ENCODE measurements around the gene CILP.
A peak's percentile ranks its signal among the peaks of the same experiment; 100 is the strongest.
"Not testable (repeated sequence)": the region's sequence is repeated elsewhere in the genome, so short reads cannot be mapped to it uniquely, and the experiment has no call there.

CILP gene

GRCh38 chr15:65210770-65211481, at the start of gene CILP:
Gene CILP, minus strand, starts transcription at chr15:65211473. Its CDS starts 1,718 bp downstream, at chr15:65209755.
- DNase-seq (ENCODE audit: low read depth), result no peak

- DNase-seq (ENCODE audit: low read depth), result no peak
Observed at GRCh38 chr15:65260968-65261367, 49.7 kb upstream of the CILP start.

DNA sequence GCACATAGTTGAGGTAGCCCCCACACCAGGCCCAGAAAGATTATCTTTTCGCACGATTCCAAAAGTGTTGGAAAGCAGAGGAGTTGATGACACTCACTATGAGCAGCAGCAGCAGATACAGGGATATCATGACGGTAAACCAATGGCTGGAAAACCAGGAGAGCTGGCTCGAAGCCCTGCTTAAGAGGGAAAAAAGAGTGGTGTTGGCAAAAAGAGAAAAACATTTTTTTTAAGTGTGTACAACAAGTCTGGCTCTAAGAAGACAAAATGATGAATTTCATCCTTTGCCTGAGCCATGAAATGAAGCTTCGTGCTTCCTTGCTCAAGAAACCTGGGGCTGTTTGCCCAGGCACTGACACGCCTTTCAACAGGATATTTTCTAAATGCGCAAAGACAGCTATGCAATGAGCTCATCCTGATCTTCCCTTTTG, 48.1 kb upstream of the CILP start:
- DNase-seq (ENCODE audit: low read depth), result no peak

GRCh38 chr15:65258375-65259262, 47.3 kb upstream of the CILP start:
- no peak for DNase-seq (ENCODE audit: low read depth)

- no peak for DNase-seq (ENCODE audit: low read depth)
Observed at GRCh38 chr15:65255486-65256140, 44.3 kb upstream of the CILP start.

GRCh38 chr15:65254758-65255157, 43.5 kb upstream of the CILP start:
- DNase-seq (ENCODE audit: low read depth), result no peak

GRCh38 chr15:65254356-65254755, 43.1 kb upstream of the CILP start:
- no peak for DNase-seq (ENCODE audit: low read depth)

GRCh38 chr15:65249641-65250040, 38.4 kb upstream of the CILP start:
- no peak for DNase-seq (ENCODE audit: low read depth)

DNA sequence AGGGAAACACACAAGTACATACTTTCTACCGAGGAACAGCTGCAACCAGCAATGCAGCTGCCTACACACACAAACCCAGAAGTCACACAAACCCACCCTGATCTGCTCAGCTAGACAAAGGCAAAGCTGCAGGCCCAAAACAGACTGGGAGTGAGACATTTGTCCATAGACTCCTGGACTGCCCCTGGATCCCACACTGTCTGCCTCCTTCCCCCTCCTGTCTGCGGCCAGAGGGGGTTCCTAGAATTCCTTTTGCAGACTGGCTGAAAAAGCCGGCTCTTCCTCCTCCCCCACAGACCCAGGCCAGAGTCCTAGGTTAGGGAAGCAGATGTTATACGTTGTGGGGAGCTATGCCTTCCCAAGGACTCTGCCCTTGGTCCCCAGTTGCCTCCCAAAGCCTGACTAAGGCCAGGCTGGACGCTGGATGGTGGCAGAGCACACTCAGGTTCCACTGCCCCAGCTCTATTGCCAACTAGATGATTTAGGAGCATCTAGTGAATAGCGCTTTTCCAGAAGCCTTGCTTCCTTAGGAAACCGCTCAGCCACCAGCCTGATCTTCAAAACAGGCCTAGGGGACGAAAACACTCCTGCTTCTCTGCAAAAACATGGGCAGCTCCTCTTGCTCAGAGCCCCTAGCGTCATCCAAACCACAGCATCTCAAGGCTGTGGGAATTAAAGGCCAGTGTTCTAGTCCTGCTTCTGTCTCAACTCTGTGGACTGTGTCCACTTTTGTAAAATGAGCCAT, 37.4 kb upstream of the CILP start:
- DNase-seq (ENCODE audit: low read depth), result no peak

DNA sequence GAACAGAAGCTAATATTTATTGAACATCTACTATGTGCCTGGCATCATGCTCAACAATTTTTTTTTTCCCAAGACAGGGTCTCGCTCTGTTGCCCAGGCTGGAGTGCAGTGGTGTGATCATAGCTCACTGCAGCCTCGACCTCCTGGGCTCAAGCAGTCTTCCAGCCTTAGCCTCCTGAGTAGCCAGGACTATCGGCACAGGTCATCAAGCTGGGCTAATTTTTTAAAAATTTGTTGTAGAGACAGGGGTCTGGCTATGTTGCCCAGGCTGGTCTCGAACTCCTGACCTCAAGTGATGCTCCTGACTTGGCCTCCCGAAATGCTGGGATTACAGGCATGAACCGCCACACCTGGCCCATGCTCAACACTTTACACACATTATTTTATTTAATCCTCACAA, 35.7 kb upstream of the CILP start:
- DNase-seq (ENCODE audit: low read depth), result no peak

DNA sequence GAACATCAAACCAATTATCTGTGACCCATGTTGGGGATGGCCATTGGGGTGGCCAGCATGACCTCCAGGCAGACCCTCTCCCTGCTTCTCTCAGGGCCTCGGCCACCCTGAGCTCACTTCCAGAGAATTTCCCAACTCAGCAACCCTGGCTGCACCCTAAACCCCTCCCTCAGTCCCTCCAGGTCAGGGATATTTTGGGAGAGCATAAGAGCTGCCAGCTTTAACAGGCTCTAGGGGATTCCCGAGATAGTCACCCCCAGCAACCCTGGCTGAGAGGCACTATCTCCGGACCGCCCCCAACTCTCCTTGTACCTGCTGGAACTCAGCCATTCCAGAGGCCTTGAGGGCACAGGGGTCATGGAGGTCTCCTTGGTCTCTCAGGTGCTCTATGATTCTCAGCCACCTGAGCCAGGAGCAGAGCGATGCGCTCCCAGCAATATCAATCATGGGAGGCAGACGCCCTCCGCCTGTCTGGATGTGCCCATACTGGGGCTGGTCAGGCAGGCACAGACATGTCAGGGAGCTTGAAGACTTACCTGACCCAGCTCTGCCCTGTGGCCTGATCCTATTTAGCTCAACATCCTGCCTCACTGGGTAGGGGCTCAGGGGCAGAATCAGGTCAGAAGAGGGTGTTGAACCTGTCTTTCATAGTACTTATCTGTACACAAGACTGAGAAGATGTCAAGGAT, 34.9 kb upstream of the CILP start:
- no peak for DNase-seq (ENCODE audit: low read depth)

DNA sequence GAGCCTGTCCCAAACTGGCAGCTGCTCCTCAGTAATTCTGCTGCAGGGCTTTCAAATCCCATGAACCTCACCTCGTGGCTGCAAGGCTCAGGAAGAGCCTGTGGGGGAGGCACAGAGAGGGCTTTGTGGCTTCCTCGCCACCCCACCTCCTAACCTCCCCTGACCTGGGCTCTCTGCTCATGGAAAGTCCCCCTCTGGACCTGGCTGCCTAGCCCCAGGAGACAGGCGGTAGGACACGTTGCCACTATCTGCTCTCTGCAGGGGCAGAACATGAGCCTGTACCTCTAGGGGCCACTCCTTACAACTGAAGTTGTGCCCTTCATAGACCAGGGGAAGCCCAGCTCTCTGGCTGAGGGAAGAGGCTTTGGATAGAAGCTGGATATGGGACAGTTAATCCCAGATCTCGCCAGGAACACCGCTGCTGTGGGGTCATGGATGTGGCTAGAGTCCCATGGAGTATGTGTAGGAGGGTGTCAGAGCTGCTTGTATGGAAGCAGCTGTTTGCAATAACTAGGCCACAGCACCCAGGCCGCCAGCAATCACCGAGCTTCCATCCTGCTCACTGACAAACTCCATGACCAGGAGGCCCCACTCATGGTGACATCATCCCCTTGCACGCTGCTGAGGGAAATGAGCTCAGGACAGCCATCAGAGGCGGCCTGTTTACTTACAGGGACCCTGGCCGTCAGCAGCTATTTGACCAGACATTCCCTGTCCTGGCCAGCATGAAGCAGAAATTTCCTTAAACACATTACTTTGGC, 34.0 kb upstream of the CILP start:
- peak; percentile 76 for DNase-seq (ENCODE audit: low read depth)

DNA sequence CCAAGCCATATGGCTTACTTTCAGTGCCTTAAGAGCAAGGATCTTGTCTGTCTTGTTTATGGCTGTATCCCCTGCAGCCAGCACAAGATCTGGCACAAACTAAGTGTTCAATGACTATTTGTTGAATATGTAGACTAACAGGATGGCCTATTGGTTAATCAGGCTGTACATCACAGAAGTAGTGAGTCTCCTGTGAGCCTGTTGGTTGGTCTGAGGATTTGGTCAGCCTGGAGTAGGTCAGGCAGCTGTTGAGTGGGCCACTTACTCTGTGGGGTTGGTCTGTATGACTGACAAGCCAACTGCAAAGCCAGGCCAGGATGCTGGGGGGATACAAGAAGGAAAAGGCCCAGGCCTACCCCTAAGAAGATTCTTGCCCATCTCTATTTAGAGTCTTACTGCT, 33.4 kb upstream of the CILP start:
- no peak for DNase-seq (ENCODE audit: low read depth)

DNA sequence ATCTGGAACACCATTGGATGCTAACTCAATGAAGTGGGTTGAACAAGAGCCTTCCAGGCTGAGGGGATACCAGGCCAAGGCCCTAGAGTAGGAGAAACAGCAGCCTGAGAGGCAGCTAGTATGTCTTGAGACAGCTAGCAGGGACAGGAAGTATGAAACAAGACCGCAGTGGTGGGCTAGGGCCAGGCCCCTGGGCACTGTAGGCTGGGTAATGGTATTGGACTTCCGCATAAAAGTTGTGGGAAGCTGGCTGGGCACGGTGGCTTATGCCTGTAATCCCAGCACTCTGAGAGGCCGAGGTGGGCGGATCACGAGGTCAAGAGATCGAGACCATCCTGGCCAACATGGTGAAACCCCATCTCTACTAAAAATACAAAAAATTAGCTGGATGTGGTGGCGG, 25.2 kb upstream of the CILP start:
- DNase-seq (ENCODE audit: low read depth), result not testable (repeated sequence)

- DNase-seq (ENCODE audit: low read depth), result no peak
Observed at GRCh38 chr15:65233696-65234095, 22.4 kb upstream of the CILP start.

- DNase-seq (ENCODE audit: low read depth), result no peak
Observed at GRCh38 chr15:65232520-65232919, 21.2 kb upstream of the CILP start.

GRCh38 chr15:65231306-65231705, 20.0 kb upstream of the CILP start:
- no peak for DNase-seq (ENCODE audit: low read depth)

DNA sequence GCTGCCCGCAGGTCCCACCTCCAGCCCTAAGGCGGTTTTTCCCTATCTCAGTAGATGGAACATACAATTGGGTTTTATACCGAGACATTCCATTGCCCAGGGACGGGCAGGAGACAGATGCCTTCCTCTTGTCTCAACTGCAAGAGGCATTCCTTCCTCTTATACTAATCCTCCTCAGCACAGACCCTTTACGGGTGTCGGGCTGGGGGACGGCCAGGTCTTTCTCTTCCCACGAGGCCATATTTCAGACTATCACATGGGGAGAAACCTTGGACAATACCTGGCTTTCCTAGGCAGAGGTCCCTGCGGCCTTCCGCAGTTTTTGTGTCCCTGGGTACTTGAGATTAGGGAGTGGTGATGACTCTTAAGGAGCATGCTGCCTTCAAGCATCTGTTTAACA, 15.6 kb upstream of the CILP start:
- DNase-seq (ENCODE audit: low read depth), result not testable (repeated sequence)

DNA sequence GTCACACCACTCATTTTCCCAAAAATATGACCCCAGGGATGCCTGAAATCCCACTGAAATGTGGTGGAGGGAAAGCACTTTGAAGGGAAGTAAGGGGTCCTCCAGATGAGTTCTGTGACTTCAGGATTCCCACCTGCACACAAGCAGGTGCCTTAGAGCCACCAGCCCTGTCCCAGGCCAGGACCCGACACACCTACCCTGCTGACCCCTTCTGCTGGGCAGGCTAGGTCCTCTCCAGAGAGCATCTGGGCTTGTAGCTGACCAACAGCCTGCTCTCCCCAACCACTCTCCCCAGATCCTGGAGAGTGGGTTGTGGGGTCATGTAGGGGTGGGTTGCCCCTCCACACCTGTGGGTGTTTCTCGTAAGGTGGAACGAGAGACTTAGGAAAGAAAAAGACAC, 14.9 kb upstream of the CILP start:
- no peak for DNase-seq (ENCODE audit: low read depth)

- DNase-seq (ENCODE audit: low read depth), result no peak
Observed at GRCh38 chr15:65223996-65224395, 12.7 kb upstream of the CILP start.

DNA sequence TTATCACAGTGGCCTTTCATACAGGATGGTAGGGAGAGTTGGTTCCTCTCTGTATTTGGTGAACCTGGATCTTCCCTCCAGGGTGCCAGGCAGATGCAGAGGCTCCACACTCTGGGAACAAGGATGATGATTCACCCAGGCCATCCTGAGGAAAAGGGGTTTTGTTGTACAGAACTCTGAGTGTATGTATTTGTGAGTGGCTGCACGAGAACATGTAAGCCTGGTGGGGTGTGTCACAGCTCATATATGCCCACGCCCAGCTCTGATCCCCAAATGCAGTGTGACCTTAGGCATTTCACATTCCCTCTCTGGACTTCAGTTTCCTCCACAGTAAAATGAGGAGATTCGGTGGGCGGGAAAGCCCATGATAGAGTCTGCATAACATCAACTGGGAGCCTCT, 11.6 kb upstream of the CILP start:
- DNase-seq (ENCODE audit: low read depth), result peak; percentile 25
